Measurements from ENCODE around the gene ZNF611.
"Not testable (repeated sequence)": the region's sequence is repeated elsewhere in the genome, so short reads cannot be mapped to it uniquely, and the experiment has no call there.

ZNF611 gene

GRCh38 chr19:52734893-52735661, at the start of gene ZNF611:
ZNF611 (minus strand) TSS chr19:52735044; CDS start chr19:52715894, 19,150 bp downstream.
- DNase-seq: peak; percentile 56 to 95 (median 92)

GRCh38 chr19:52782864-52783263, 48.0 kb upstream of the ZNF611 start:
- peak in 1 of 14 donors; percentile 7 for DNase-seq

DNA sequence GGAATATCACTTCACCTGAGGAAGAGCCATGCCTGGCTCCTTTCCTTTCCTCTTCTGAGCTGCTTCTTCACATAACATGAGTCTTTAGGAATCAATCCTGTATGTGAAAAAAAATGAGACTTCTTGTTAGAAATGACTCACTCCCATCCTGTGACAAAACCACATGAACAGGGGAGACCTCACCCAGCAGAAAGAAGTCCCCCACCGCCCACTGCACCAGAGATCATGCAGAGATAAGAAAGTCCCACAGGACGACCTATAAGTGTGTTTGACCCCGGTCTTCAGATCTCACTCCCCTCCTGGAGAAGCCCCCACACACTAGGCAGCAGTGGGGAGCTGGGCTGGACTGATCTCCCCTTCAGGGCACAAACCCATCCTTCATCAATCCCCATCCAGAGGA, 44.0 kb upstream of the ZNF611 start:
- no peak for DNase-seq

DNA sequence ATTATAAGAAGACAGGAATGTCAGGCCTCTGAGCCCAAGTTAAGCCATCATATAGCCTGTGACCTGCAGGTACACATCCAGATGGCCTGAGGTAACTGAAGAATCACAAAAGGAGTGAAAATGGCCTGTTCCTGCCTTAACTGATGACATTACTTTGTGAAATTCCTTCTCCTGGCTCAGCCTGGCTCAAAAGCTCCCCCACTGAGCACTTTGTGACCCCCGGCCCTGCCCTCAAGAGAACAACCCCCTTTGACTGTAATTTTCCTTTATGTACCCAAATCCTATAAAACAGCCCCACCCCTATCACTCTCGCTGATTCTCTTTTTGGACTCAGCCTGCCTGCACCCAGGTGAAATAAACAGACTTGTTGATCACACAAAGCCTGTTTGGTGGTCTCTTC, 21.6 kb upstream of the ZNF611 start:
- DNase-seq: not testable (repeated sequence)

- no peak for DNase-seq
These were observed 14.9 kb upstream of the ZNF611 start for GRCh38 chr19:52749780-52750179.

DNA sequence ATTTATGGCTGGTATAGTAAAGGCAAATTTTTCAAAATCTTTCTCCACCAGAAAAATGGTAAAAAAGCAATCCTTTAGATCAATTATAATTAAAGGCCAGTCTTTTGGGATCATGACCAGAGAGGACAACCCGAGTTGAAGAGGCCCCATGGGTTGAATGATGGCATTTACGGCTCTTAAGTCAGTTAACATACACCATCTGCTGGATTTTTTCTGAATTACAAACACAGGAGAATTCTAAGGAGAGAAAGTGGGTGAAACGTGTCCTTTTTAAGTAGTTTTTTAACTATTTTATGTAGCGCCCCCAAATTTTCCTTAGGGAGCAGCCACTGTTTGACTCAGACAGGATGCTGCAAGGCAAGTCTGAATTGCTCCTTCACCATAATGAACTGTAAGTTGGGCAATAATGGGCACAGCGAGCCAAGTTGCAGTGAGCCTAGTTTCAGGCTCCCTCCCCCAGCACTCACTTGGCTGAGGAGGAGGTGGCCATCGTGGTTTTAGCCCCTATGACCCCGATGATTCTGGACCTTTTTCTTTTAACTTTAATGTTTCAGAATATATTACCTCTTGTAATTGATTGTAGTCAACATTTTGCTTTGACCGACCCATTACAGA, 13.6 kb upstream of the ZNF611 start:
- DNase-seq: peak in 1 of 14 donors; percentile 1

GRCh38 chr19:52745919-52746318, 11.1 kb upstream of the ZNF611 start:
- not testable (repeated sequence) for DNase-seq

GRCh38 chr19:52743091-52743490, 8.2 kb upstream of the ZNF611 start:
- DNase-seq: no peak

DNA sequence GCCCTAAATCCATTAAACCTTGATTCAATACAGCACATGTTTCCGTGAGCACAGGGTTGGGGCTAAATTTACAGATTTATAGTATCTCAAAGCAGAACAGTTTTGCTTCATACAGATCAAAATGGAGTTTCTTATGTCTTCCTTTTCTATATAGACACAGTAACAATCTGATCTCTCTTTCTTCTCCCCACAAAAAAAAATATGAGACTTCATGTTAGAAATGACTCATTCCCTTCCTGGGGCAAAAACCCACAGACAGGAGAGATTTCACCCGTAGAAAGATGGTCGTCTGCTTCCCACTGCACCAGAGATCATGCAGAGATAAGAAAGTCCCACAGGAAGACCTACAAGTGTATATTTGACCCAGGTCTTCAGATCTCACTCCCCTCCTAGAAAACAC, 7.7 kb upstream of the ZNF611 start:
- DNase-seq: no peak

- DNase-seq: no peak
These were observed 7.2 kb upstream of the ZNF611 start for GRCh38 chr19:52741951-52742485.

GRCh38 chr19:52741371-52741770, 6.5 kb upstream of the ZNF611 start:
- DNase-seq: not testable (repeated sequence)

DNA sequence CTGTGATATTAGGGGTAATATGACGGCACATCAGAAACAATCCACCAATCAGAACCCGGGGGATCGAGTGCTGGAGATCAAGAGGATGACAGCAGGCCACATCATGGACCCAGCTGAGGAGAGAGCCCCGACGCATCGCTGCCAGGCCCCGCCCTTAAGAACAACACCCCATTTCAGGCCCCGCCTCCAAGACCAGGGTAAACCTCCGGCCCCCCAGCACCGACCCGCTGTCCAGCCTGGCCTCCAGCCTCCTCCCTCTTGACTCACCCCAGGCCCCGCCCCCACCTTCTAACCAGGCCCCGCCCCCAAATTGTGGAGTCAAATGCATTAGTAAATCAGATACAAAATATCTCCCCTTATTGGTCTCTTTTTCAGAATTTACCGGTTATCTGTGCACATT, 4.7 kb upstream of the ZNF611 start:
- no peak for DNase-seq

- peak in 8 of 14 donors; percentile 4 to 56 (median 36) for DNase-seq
These were observed 890 bp upstream of the ZNF611 start for GRCh38 chr19:52735734-52736133.

DNA sequence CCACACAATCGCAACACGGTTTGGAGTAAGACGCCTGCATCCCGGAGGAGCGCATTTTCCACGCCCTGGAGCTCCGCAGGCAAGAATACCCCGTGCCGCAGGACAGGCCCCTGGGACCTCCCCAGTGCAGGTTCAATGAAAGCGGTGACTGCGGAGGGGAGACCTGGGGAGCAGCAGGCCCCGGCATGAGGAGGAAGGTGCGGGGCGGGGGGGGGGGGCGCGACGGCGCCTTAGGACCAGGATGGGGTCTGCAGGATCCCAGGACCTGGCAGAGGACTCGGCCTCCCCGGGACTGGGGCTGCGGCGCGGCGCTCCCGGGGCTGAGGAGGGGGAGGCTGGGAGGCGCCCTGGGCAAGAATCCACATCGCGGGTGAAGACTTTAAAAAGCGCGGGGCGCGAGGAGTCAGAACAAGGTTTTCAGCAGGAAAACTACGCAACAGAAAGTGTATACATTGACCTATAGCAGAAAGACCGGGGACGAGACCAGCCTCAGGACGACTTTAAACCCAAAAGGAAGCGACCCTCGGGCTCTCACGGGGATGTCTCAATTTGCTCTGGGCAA, 432 bp downstream of the ZNF611 start:
- DNase-seq: peak in 5 of 14 donors; percentile 19 to 35 (median 33)

DNA sequence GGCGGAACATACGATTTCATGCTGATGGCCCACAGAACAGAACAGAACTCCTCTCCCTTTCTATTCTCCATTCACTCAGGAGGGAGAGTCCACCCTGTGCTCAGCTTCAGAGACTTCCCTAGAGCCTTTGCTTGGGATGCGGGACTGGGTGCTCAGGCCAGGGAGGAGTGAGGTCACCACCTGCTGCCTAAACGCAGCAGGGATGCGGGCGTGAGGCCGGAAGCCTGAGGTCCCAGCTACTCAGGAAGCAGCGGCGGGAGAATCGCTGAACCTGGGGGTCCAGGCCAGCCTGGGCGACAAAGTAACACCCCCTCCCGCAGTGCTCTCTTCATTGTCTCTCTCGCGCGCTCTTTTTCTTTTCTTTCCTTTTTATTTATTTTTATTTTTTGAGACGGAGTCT, 8.8 kb downstream of the ZNF611 start:
- not testable (repeated sequence) for DNase-seq

DNA sequence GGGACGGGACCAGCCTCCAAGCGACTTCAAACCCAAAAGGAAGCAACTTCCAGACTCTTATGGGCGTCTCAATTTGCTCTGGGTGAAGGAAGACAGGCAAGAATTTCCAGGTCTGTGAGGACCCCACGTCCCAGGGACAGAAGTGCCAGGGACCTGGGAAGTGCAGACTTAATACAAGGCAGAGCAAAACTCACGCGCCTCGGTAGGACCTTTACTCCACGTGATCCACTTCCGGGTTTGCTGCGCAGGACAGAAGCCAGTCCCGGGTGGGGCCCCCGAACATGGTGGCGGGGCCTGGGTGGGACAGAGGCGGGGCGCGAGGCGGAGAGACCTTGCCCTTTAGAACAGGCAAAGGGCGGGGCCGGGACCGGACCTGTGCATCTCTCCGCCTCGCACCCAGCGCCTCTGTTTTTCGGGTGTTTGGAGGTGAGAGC, 9.3 kb downstream of the ZNF611 start:
- no peak for DNase-seq

GRCh38 chr19:52724701-52725514, 9.9 kb downstream of the ZNF611 start:
- no peak for DNase-seq

DNA sequence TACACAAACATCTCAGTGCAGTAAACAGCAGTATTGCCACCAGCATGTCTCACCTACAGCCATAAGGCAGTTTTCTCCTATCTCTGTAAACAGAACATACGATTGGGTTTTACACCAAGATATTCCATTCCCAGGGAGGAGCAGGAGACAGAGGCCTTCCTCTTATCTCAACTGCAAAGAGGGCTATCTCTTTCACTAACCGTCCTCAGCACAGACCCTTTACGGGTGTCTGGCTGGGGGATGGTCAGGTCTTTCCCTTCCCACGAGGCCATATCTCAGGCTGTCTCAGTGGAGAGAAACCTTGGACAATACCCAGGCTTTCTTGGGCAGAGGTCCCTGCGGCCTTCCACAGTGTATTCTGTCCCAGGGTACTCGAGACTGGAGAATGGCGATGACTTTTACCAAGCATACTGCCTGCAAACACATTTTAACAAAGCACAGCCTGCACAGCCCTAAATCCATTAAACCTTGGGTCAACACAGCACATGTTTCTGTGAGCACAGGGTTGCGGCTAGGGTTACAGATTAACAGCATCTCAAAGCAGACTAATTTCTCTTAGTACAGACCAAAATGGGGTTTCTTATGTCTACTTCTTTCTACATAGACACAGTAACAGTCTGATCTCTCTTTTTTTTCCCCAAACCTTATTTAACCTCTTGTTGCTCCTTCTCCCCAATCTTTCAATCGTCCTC, 10.8 kb downstream of the ZNF611 start:
- not testable (repeated sequence) for DNase-seq

DNA sequence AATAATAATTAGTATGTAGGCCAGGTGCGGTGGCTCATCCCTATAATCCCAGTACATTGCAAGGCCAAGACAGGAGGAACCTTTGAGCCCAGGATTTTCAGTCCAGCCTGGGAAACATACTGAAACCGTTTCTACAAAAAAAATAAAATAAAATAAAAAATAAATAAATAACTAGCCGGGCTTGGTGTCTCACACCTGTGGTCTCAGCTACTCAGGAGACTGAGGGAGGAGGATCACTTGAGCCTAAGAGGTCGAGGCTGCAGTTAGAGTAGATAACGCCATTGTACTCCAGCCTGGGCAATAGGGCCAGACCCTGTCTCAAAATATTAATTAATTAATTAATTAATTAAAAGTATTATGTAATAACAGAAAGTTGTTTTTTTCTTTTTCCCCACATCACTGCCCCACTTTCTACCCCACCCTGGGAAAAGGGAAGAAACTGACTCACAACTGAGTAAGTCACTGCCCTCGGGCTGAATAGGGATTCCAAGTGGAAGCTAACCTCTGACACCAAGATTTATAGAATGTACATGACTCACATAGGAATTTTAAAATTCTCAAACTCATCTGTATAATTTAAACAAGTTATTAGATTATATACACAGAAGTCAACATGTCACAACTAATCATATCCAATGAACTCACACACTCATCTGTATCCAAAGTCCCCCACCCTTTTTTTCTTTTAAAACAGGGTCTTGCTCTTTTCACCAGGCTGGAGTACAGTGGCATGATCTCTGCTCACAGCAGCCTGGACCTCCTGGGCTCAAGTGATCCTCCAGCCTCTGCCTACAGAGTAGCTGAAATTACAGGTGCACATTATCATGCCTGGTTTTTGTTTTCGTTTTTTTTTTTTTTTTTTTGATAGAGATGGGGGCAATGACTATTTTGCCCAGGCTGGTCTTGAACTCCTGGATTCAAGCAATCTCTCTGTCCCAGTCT, 12.5 kb downstream of the ZNF611 start:
- no peak for DNase-seq

- not testable (repeated sequence) for DNase-seq
These were observed 14.3 kb downstream of the ZNF611 start for GRCh38 chr19:52720541-52720940.

DNA sequence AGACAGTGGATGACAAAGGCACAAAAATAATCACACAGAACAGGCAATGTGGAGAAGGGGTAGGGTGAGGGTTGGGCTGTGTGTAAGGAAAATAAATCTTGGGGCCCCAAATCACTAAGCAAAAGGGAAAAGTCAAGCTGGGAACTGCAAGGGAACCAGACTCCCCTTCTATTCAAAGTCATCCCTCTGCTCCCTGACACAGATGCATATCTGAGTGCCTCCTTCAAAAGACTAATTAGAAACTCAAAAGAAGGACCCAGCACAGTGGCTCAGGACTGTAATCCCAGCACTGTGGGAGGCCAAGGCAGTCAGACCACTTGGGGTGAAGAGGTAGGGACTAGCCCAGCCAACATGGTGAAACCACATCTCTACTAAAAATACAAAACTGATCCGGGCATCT, 18.3 kb downstream of the ZNF611 start:
- no peak for DNase-seq

All from C1 segment of cervical spinal cord (tissue), 14 donors.